OCI-LY7 (cell line): Measurements from ENCODE around the gene GATAD2A. TPM values are rescaled to one million over a fixed set of nuclear protein-coding genes. Genes with fewer than 3 reads are reported as not detected.

Experiments used
- BruUV-seq: library from RNA; stranded (reverse); fragments of 400-500 nt; replicated peaks from 2 replicates; lab custom pipeline; 2021; lab: Mats Ljungman, UMichigan
- CTCF ChIA-PET: fragments of 300-600 bp; sonication (Branson Sonifier 250); formaldehyde crosslinking; loops from one replicate; lab custom pipeline; 2022; ENCODE audit warnings: antibody characterized with exemption; ENCODE audit not compliant: unreplicated experiment; lab: Charles Lee
- POLR2A ChIA-PET: fragments of 300-600 bp; sonication (Branson Sonifier 250); formaldehyde crosslinking; loops from one replicate; lab custom pipeline; 2022; ENCODE audit warnings: antibody characterized with exemption; lab: Charles Lee
- DNase-seq: peaks from one replicate; pipeline ENCODE4 v3.0.0-alpha.2; 2015; ENCODE audit warnings: low spot score
- H2AFZ ChIP-seq: fragments of 200-600 bp; sonication (generic), shearing (Covaris generic); 2 replicates; pipeline ENCODE4 v1.6.1; 2014; ENCODE audit warnings: mild to moderate bottlenecking, antibody characterized with exemption, low read length, moderate library complexity
- H3K27ac ChIP-seq: fragments of 200-600 bp; sonication (generic); 2 replicates; pipeline ENCODE4 v1.5.1; 2014; ENCODE audit warnings: mixed run types, low read depth, mild to moderate bottlenecking, moderate library complexity, low read length, inconsistent platforms; ENCODE audit not compliant: poor library complexity, severe bottlenecking
- H3K36me3 ChIP-seq: fragments of 200-600 bp; sonication (generic); 2 replicates; pipeline ENCODE4 v1.6.1; 2014; ENCODE audit warnings: mild to moderate bottlenecking, antibody characterized with exemption, low read length, moderate library complexity, mixed read lengths; ENCODE audit not compliant: insufficient read depth
- H3K4me1 ChIP-seq: fragments of 200-600 bp; sonication (generic); 2 replicates; pipeline ENCODE4 v1.5.1; 2014; ENCODE audit warnings: mild to moderate bottlenecking, low read length; ENCODE audit not compliant: insufficient read depth, poor library complexity, severe bottlenecking
- H3K4me2 ChIP-seq: fragments of 200-600 bp; sonication (generic); 2 replicates; pipeline ENCODE4 v1.6.1; 2014; ENCODE audit warnings: mild to moderate bottlenecking, low read length
- H3K4me3 ChIP-seq: fragments of 200-600 bp; sonication (generic); 2 replicates; pipeline ENCODE4 v1.5.1; 2014; ENCODE audit warnings: mild to moderate bottlenecking, low read depth, low read length; ENCODE audit not compliant: poor library complexity, severe bottlenecking
- H3K79me2 ChIP-seq: fragments of 200-600 bp; sonication (generic); 2 replicates; pipeline ENCODE4 v1.6.1; 2016; ENCODE audit warnings: low read depth, mild to moderate bottlenecking, low read length, moderate library complexity, mixed read lengths; ENCODE audit not compliant: insufficient read depth
- H3K9me2 ChIP-seq: fragments of 200-600 bp; sonication (generic); 2 replicates; pipeline ENCODE4 v1.6.1; 2016; ENCODE audit warnings: mild to moderate bottlenecking, low read length, mixed read lengths; ENCODE audit not compliant: insufficient read depth
- H3K9me3 ChIP-seq: fragments of 200-600 bp; sonication (generic); 2 replicates; pipeline ENCODE4 v1.6.1; 2014; ENCODE audit warnings: mild to moderate bottlenecking, mixed run types, low read length, mixed read lengths
- H4K20me1 ChIP-seq: fragments of 200-600 bp; sonication (generic); 2 replicates; pipeline ENCODE4 v1.6.1; 2014; ENCODE audit warnings: mild to moderate bottlenecking, antibody characterized with exemption, low read length, moderate library complexity, mixed read lengths; ENCODE audit not compliant: insufficient read depth
- CTCF ChIP-seq: fragments of 200-600 bp; sonication (generic); conservative IDR thresholded peaks from 2 replicates; pipeline ENCODE4 v1.5.1; 2014; ENCODE audit warnings: mild to moderate bottlenecking, antibody characterized with exemption, low read length, moderate library complexity, mixed read lengths
- EZH2phosphoT487 ChIP-seq: fragments of 200-600 bp; sonication (generic); IDR thresholded peaks from 2 replicates; pipeline ENCODE4 v1.6.1; 2018; ENCODE audit warnings: low read depth, borderline replicate concordance, mild to moderate bottlenecking, mixed run types, antibody characterized with exemption, low read length, moderate library complexity, mixed read lengths
- intact Hi-C: fragments of 100-400 bp; cut with micrococcal nuclease; formaldehyde crosslinking; loops from one replicate; pipeline ENCODE4 v1.10.0; 2022; ENCODE audit not compliant: unreplicated experiment
- total RNA-seq, 2 experiments: library from RNA; depleted of rRNA in 1 of 2; stranded (reverse); fragments of >200 nt in 1 of 2; shearing (Covaris generic) in 1 of 2; gene quantifications; 2 replicates each; pipeline ENCODE4 v1.2.3, GENCODE V29; 2014 to 2022

Gene GATAD2A
- total RNA-seq, 2 experiments from 2014 or later: 62.8 to 156 TPM

GRCh38 chr19:19399733-19400433, 5.6 kb upstream of the GATAD2A start:
- CTCF ChIA-PET: no interaction called here
- no peak overlapping the region for H2AFZ ChIP-seq
- no TSS peak for BruUV-seq
- H3K9me2 ChIP-seq: no peaks in the 10 kb centered on the region
- H3K4me1 ChIP-seq: peaks cover 19% of the 10 kb centered on the region
- TF ChIP-seq CTCF (no peak), EZH2phosphoT487 (no peak)
- H3K4me2 ChIP-seq: peak overlapping the region; percentile 1; the same call in 1 of the 2 replicates
- no peak overlapping the region for H3K4me3 ChIP-seq
- no peaks in the 10 kb centered on the region for H3K36me3 ChIP-seq
- H3K9me3 ChIP-seq: no peaks in the 10 kb centered on the region
- no peaks in the 10 kb centered on the region for H4K20me1 ChIP-seq
- H3K79me2 ChIP-seq: peaks cover 37% of the 10 kb centered on the region; the same call in 1 of the 2 replicates
- DNase-seq: no peak
- intact Hi-C loops: loop anchor here (10.0 kb wide), 2 partner anchors 75 to 265 kb away; partner anchors contain the start of genes ATP13A1 and ZNF101
- POLR2A ChIA-PET: interaction anchor here (1.1 kb wide), 1 partner anchor 20 kb away, joined by 3 read pairs; no protein-coding TSS in a partner anchor
- H3K27ac ChIP-seq: no peak overlapping the region

- Histone ChIP-seq H3K4me3 (no peak overlapping the region), H3K36me3 (peaks cover 7% of the 10 kb centered on the region; the same call in 1 of the 2 replicates), H3K9me3 (no peaks in the 10 kb centered on the region), H3K79me2 (peaks cover 43% of the 10 kb centered on the region), H3K27ac (no peak overlapping the region), H3K4me2 (no peak overlapping the region), H4K20me1 (peaks cover 14% of the 10 kb centered on the region; the same call in 1 of the 2 replicates), H3K9me2 (no peaks in the 10 kb centered on the region), H3K4me1 (peaks cover 34% of the 10 kb centered on the region), H2AFZ (no peak overlapping the region)
- intact Hi-C loops: loop anchor here (10.0 kb wide), 2 partner anchors 72 to 262 kb away; partner anchors contain the start of genes ATP13A1 and ZNF101
- no peak for DNase-seq
- TF ChIP-seq CTCF (no peak), EZH2phosphoT487 (no peak)
- ChIA-PET CTCF (no interaction called here), POLR2A (interaction anchor here (0.6 kb wide), 2 partner anchors 42 to 105 kb away, joined by 3 read pairs; no protein-coding TSS in a partner anchor)
- no TSS peak for BruUV-seq
Measured at GRCh38 chr19:19402656-19403372, 2.7 kb upstream of the GATAD2A start.
